ENCODE measurements around the gene CDH23.

CDH23 gene

GRCh38 chr10:71744897-71745663, 348.4 kb downstream of the CDH23 start:
- Histone ChIP-seq H3K9ac (no peak overlapping the region), H3K27ac (no peak overlapping the region), H3K27me3 (ENCODE audit: insufficient read depth, low read depth) (no peaks in the 10 kb centered on the region; the same call in 1 of the 2 replicates), H3K79me2 (ENCODE audit: insufficient read depth, low read depth) (no peaks in the 10 kb centered on the region), H3K36me3 (ENCODE audit: insufficient read depth) (no peaks in the 10 kb centered on the region), H4K20me1 (ENCODE audit: insufficient read depth) (no peaks in the 10 kb centered on the region), H3K4me3 (IDR thresholded peaks at IDR 0.05; ENCODE audit: insufficient read depth, low read depth, low read length) (no peak overlapping the region), H2AFZ (ENCODE audit: low read depth) (no peak overlapping the region), H3K4me2 (no peak overlapping the region), H3K4me1 (ENCODE audit: low read depth, poor library complexity, severe bottlenecking) (no peaks in the 10 kb centered on the region)
- no peak for TF ChIP-seq CTCF (conservative IDR thresholded peaks at IDR 0.05; ENCODE audit: low read depth, low read length)

GRCh38 chr10:71745664-71746250, 349.0 kb downstream of the CDH23 start:
- H3K4me3 ChIP-seq (IDR thresholded peaks at IDR 0.05; ENCODE audit: insufficient read depth, low read depth, low read length), result no peak overlapping the region
- no peak for TF ChIP-seq CTCF (conservative IDR thresholded peaks at IDR 0.05; ENCODE audit: low read depth, low read length)
- H3K4me1 ChIP-seq (ENCODE audit: low read depth, poor library complexity, severe bottlenecking), result no peaks in the 10 kb centered on the region
- no peak overlapping the region for H3K9ac ChIP-seq
- no peak overlapping the region for H3K27ac ChIP-seq
- no peaks in the 10 kb centered on the region for H3K79me2 ChIP-seq (ENCODE audit: insufficient read depth, low read depth)
- no peaks in the 10 kb centered on the region for H3K36me3 ChIP-seq (ENCODE audit: insufficient read depth)
- no peaks in the 10 kb centered on the region; the same call in 1 of the 2 replicates for H3K27me3 ChIP-seq (ENCODE audit: insufficient read depth, low read depth)
- H3K4me2 ChIP-seq, result no peak overlapping the region
- H2AFZ ChIP-seq (ENCODE audit: low read depth), result no peak overlapping the region
- H4K20me1 ChIP-seq (ENCODE audit: insufficient read depth), result no peaks in the 10 kb centered on the region

DNA sequence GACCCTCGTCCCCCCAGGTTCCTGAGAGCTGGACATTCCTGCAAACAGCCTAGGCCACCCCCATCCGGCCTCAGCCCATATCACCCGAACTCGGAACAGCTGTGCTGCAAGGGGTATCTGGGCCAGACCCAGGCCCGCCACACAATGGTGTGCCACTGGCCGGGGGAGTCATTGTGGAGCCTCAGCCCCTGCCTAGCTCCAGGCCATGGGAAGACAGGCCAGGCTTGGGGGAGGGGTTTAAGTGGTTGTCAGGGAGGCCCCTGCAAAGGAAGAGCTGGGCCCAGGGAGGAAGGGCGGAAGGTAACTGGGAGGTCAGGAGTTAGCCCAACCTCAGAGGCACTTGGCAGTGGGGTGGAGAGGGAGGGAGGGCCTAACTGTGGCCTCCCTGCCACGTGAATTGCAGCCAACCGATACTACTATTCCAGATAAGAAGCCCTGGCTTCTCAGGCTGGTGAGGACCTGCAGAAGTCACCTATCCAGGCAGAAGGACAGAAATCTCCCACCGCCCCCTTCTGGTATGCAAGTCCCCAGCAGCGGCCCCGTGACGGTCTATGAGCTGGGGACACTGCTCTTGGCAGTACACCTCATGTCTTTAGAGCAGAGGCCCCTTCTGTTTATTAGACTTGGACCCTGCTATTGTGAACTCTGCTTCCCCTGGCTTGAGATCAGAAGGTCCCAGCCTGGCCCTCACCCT, 349.8 kb downstream of the CDH23 start:
- Histone ChIP-seq H3K36me3 (ENCODE audit: insufficient read depth) (no peaks in the 10 kb centered on the region), H4K20me1 (ENCODE audit: insufficient read depth) (no peaks in the 10 kb centered on the region), H2AFZ (ENCODE audit: low read depth) (no peak overlapping the region), H3K79me2 (ENCODE audit: insufficient read depth, low read depth) (no peaks in the 10 kb centered on the region), H3K9ac (no peak overlapping the region), H3K4me1 (ENCODE audit: low read depth, poor library complexity, severe bottlenecking) (no peaks in the 10 kb centered on the region), H3K27ac (no peak overlapping the region), H3K4me2 (no peak overlapping the region), H3K27me3 (ENCODE audit: insufficient read depth, low read depth) (no peaks in the 10 kb centered on the region; the same call in 1 of the 2 replicates), H3K4me3 (IDR thresholded peaks at IDR 0.05; ENCODE audit: insufficient read depth, low read depth, low read length) (no peak overlapping the region)
- no peak for TF ChIP-seq CTCF (conservative IDR thresholded peaks at IDR 0.05; ENCODE audit: low read depth, low read length)

DNA sequence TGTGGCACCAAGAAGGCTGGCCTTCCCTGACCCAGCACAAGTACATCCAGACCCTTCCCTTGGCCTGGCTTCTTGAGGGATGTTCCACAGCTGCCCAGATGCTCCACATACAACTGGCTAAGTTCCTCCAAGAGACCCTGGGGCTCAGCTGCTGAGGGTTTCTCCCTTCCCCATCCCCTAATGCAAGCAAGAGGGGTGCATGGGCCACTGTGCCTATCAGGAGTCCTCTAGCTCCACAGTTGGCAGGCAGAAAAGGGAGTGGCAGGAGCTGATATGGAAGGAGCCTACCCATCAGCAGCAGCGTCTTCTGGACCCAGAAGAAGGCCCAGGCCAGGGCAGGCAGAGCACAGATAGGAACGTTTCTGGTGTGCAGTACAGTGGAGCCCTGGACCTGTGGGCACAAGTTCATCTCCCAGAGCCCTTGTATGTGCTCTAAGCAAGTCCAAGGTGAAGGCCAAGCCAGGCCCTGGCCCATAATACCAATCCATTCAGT, 350.4 kb downstream of the CDH23 start:
- no peaks in the 10 kb centered on the region for H4K20me1 ChIP-seq (ENCODE audit: insufficient read depth)

More for the DNA sequence above, 350.4 kb downstream of the CDH23 start:
- H3K27me3 ChIP-seq (ENCODE audit: insufficient read depth, low read depth), result peaks cover 3% of the 10 kb centered on the region; the same call in 1 of the 2 replicates
- H3K9ac ChIP-seq, result no peak overlapping the region
- H3K36me3 ChIP-seq (ENCODE audit: insufficient read depth), result no peaks in the 10 kb centered on the region
- no peak overlapping the region for H2AFZ ChIP-seq (ENCODE audit: low read depth)
- H3K4me1 ChIP-seq (ENCODE audit: low read depth, poor library complexity, severe bottlenecking), result no peaks in the 10 kb centered on the region
- no peak overlapping the region for H3K4me2 ChIP-seq
- no peaks in the 10 kb centered on the region for H3K79me2 ChIP-seq (ENCODE audit: insufficient read depth, low read depth)
- no peak for TF ChIP-seq CTCF (conservative IDR thresholded peaks at IDR 0.05; ENCODE audit: low read depth, low read length)
- no peak overlapping the region for H3K4me3 ChIP-seq (IDR thresholded peaks at IDR 0.05; ENCODE audit: insufficient read depth, low read depth, low read length)
- H3K27ac ChIP-seq, result no peak overlapping the region
